Measurements from ENCODE around the gene LHFPL3.

The LHFPL3 gene

DNA sequence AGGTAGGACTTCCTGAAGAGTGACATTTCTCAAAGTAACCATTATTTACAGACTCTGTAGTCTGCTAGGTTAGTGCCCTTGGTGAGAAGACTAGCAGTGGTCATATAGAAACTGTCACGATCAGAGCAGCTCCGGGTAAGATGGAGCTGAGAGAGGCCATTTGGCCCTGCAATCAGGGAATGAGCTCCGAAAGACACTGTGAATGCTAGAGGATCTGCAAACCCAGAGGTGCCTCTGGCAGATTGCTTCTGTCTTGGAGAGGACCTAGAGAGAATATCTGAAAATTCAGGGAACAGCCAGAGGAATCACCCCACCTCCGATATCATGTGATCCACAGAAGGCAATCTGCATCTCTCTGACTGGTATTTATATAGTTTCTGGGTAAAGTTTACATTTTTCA, 438.7 kb downstream of the LHFPL3 start:
- no peak for DNase-seq

- DNase-seq, result no peak
Observed at GRCh38 chr7:104767826-104768536, 439.6 kb downstream of the LHFPL3 start.

GRCh38 chr7:104772405-104773345, 444.3 kb downstream of the LHFPL3 start:
- DNase-seq, result no peak

GRCh38 chr7:104773796-104774195, 445.4 kb downstream of the LHFPL3 start:
- DNase-seq, result no peak

- no peak for DNase-seq
Observed at GRCh38 chr7:104775531-104775930, 447.1 kb downstream of the LHFPL3 start.

GRCh38 chr7:104777301-104777800, 448.9 kb downstream of the LHFPL3 start:
- DNase-seq, result no peak

DNA sequence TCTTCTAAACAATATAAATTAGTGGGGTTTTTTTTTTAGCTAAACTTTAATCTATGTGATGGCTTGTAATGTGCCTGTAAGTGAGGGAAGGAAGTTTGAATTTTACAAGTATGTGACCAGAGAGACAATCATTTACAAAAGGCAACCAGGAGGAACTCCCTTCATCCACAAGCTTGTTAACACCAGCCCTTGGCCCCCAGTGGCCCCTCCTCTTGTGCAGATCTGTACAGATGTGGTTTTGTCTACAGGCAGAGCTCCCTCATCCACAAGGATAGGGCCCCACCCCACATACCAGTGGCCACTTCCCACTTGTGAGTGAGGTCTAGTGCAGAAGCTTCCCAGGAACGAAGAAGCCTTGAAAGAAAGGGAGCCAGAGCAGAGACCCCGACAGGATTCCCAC, 451.5 kb downstream of the LHFPL3 start:
- DNase-seq, result no peak

GRCh38 chr7:104784686-104785085, 456.3 kb downstream of the LHFPL3 start:
- no peak for DNase-seq

DNA sequence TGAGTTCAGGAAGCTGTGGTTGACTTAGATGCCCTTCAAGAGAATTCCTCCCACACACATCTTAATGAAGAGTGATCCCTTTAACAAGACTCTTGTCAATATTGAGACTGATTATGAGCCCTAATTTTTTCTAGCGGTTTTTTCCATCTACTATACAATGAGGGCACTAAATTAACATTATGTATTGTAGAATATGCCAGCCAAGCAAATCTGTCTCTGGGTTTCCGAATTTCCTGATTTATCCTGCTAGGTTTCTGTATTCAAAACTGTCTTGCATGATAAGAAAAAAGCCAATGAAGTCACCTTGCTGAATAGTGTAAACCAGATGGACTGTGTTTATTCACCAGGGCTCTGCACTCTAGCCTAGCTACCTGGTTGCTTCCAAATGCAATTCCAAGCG, 461.4 kb downstream of the LHFPL3 start:
- no peak for DNase-seq

- DNase-seq, result no peak
Observed at GRCh38 chr7:104790440-104790839, 462.0 kb downstream of the LHFPL3 start.

DNA sequence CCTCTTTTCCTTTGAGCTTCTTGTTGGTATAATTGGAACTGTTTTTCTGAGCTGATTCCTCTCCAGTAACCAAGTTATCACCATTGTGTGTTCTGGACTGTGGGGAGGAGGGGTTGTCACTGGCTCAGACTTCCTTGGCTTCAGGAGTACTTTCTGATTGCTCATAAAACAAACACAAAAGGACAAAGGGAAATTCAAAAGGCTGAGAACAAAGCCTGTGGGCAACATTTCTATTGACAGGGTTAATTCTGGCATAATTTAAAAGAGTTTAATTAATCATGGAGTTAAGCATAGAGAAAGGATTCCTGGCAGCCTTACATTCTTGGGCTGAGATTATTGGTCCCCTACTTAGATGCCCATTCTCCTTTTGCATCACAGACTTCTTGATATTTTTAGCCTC, 462.7 kb downstream of the LHFPL3 start:
- no peak for DNase-seq

GRCh38 chr7:104793066-104793465, 464.7 kb downstream of the LHFPL3 start:
- no peak for DNase-seq

GRCh38 chr7:104794154-104794553, 465.8 kb downstream of the LHFPL3 start:
- DNase-seq, result no peak

DNA sequence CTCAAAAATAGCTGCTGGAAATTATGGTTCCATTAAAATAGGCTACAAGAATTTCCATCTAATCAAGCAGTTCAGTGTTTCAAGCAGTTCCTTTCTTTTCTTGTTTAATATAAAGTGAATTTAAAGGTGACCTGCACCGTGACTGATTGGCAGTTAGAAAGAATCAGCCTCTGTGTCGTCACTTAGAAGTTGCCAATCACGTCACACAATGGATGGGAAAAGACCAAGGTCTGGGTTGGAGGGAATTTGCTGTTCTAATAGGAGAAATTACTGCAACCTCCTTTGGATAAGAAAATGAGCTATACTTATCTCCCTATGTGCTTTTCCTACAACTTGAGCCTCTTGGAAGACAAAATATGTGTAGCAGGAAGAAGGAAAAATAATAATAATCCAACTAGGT, 466.2 kb downstream of the LHFPL3 start:
- DNase-seq, result no peak

- no peak for DNase-seq
Observed at GRCh38 chr7:104795086-104795485, 466.7 kb downstream of the LHFPL3 start.

DNA sequence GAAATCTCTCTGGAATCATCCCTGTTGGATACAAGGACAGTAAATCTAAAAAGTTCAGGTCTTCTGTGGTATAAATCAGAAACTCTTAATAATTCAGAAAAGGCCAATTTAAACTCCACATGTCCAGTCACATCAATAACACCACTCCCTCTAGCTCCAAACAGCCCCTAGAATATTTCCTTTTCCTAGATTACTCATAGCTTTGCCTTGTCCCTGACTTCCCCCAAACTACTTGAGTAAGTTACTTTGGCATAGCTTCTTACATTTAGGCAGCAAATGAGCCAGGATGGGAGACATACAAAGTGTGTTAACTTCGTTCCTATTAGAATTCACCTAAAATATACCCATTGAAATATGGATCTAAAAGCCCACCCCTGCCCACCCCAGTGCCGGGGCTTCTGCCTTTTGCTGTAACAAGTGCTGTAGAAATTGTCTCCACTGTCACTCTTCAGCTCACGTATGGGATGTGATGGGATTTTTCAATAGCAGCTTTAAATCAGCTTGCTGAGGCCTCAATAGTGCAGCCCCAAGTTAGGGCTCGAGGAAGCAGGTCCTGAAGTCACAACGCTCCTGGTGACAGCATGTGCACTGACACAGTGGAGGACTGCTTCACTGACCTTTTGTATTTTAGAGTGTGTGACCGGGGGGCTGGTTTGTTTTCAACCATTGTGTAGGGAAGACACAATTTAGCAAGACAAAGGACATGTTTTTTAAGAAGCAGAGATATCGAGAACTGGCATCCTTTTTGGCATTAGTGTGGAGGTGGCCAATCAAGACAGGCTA, 467.4 kb downstream of the LHFPL3 start:
- DNase-seq, result no peak

DNA sequence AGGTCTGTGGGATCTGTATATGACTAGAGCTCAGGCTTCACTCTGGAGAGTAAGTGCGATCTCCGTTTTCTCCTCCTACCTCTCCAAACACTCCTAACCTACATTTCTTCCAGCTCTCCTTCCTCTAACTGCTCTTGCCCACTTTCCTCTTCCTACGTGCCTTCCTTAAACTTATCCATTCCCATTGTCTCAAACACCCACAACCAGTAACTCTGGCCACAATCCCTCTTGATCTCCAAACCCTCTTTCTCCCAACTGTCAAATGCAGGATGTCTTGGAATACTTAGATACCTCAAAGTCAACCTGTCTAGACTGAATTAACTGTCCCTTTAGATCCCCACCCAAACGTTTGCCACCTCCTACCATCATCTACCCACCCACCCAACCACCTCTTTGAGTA, 471.9 kb downstream of the LHFPL3 start:
- DNase-seq, result no peak

DNA sequence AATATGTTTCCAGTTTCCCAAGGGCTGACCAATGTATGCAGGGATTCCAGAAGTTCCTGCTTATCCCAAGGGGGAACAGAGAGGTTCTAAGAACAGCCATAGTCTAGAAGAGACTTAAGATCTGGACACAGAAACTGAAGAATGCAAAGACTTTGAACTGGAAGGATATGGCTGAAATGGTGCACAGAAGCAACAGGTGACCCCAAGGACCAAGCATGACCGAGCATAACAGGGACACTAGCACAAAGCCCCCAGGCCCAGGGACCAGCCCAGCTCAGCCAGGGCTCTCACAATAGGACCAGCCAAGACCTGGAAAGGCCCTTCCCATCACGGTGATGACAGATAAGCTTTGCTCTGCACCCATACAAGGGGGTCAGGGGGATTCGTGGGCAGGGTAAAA, 472.6 kb downstream of the LHFPL3 start:
- DNase-seq, result no peak

DNA sequence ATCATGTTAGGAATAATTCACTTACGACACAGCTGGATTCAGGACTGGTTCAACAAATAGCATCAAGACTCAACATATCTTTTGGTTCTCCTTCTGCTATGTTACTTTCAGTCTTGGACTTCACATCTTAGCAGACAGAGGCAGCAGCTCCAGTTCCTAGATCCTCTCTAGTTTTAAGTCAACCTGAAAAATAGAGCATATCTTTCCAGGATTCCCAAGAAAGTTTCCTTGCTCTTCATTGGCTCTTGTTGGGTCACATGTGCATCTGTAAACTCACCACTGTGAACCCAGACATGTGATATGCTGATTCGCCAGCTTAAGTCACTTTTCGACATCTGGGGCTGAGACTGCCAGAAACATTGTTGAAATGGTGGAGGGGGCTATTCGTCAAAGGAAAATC, 475.5 kb downstream of the LHFPL3 start:
- DNase-seq, result no peak

GRCh38 chr7:104804696-104805095, 476.3 kb downstream of the LHFPL3 start:
- DNase-seq, result no peak

- DNase-seq, result no peak
Observed at GRCh38 chr7:104805449-104806317, 477.3 kb downstream of the LHFPL3 start.

DNA sequence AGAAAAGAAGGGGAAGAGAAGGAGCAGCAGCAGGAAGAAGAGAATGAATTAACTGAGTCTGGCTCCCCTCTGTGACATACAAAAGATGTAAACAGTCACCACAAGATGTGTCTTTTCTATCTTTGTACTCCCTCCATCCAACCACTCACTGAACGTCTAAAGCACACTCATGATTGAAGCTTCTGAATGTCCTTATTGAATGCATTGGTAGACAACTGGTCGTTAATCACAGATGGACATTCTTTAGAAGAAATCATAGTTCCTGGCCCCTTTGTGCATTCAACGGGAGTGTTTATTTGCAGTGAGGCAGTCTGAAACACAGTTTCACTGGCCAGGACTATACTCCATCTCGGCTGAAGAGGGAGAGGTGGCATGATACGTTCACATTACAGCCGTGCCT, 479.3 kb downstream of the LHFPL3 start:
- no peak for DNase-seq

Data from activated T-cell treated with anti-CD3 and anti-CD28 coated beads, Interleukin-2, amount 50 U/mL, for 1 hour (primary cell).